HEK293 (cell line): ENCODE measurements around the gene TMEM186.

Experiments used
- CTCF ChIA-PET: fragments of 350-600 bp; formaldehyde crosslinking; extraction: SDS; loops from one replicate; lab custom pipeline; 2021; ENCODE audit warnings: antibody characterized with exemption; lab: Yijun Ruan, JAX
- POLR2A ChIA-PET: fragments of 300-600 bp; formaldehyde crosslinking; extraction: SDS; loops from one replicate; lab custom pipeline; 2020; ENCODE audit warnings: antibody characterized with exemption, inconsistent platforms; lab: Yijun Ruan, JAX
- H3K27ac ChIP-seq: fragments of 200-500 bp; sonication (Bioruptor generic); 2 replicates; pipeline ENCODE4 v1.5.1; 2014; ENCODE audit warnings: low read depth, low read length, control low read depth, inconsistent platforms; ENCODE audit errors: extremely low read depth
- H3K36me3 ChIP-seq, 2 experiments: fragments of 200-500 bp in 1 of 2; sonication (Bioruptor generic) in 1 of 2; 1 replicate in 1 of 2; 2 replicates in 1 of 2; pipeline ENCODE4 v1.5.1; 2014 to 2017; ENCODE audit warnings: inconsistent platforms in 2 of 2, low read length in 2 of 2; ENCODE audit not compliant: control insufficient read depth in 2 of 2, insufficient read depth in 1 of 2
- H3K4me1 ChIP-seq: fragments of 200-500 bp; sonication (Bioruptor generic); 2 replicates; pipeline ENCODE4 v1.5.1; 2014; ENCODE audit warnings: mild to moderate bottlenecking, low read length, inconsistent platforms; ENCODE audit not compliant: control insufficient read depth, insufficient read depth
- H3K4me3 ChIP-seq: 2 replicates; pipeline ENCODE4 v1.5.1; 2011; ENCODE audit warnings: low read depth, mild to moderate bottlenecking, control low read depth, low read length, moderate library complexity
- H3K9me3 ChIP-seq: fragments of 200-500 bp; sonication (Bioruptor generic); 2 replicates; pipeline ENCODE4 v1.5.1; 2014; ENCODE audit warnings: low read depth, low read length, inconsistent platforms; ENCODE audit not compliant: control insufficient read depth, insufficient read depth
- HIC1 ChIP-seq: fragments of 450-650 bp; formaldehyde crosslinking; IDR thresholded peaks from 2 replicates; pipeline ENCODE4 v1.5.1; 2016; ENCODE audit warnings: missing biosample characterization, missing genetic modification characterization
- IKZF3 ChIP-seq: fragments of 450-650 bp; IDR thresholded peaks from 2 replicates; pipeline ENCODE4 v1.5.0; 2018; ENCODE audit warnings: missing biosample characterization, mild to moderate bottlenecking, missing genetic modification characterization, moderate library complexity
- INSM2 ChIP-seq: fragments of 450-650 bp; formaldehyde crosslinking; IDR thresholded peaks from 2 replicates; pipeline ENCODE4 v1.5.1; 2016; ENCODE audit warnings: missing biosample characterization, missing genetic modification characterization
- KLF16 ChIP-seq: fragments of 450-650 bp; formaldehyde crosslinking; IDR thresholded peaks from 2 replicates; pipeline ENCODE4 v1.5.1; 2017; ENCODE audit warnings: missing biosample characterization, missing genetic modification characterization
- KLF7 ChIP-seq: fragments of 450-650 bp; formaldehyde crosslinking; IDR thresholded peaks from 2 replicates; pipeline ENCODE4 v1.5.1; 2016; ENCODE audit warnings: missing biosample characterization, missing genetic modification characterization, borderline replicate concordance
- MYNN ChIP-seq: fragments of 450-650 bp; formaldehyde crosslinking; IDR thresholded peaks from 2 replicates; pipeline ENCODE4 v1.5.1; 2016; ENCODE audit warnings: missing biosample characterization, missing genetic modification characterization, borderline replicate concordance
- MZF1 ChIP-seq: fragments of 450-650 bp; formaldehyde crosslinking; IDR thresholded peaks from 2 replicates; pipeline ENCODE4 v1.5.1; 2017; ENCODE audit warnings: missing biosample characterization, missing genetic modification characterization, borderline replicate concordance
- PBX3 ChIP-seq: sonication (generic); formaldehyde crosslinking; IDR thresholded peaks from 2 replicates; pipeline ENCODE4 v1.8.1; 2022; ENCODE audit warnings: mild to moderate bottlenecking, moderate library complexity, missing genetic modification reagents
- WT1 ChIP-seq: fragments of 450-650 bp; formaldehyde crosslinking; IDR thresholded peaks from 2 replicates; pipeline ENCODE4 v1.5.1; 2016; ENCODE audit warnings: missing biosample characterization, missing genetic modification characterization
- ZFHX2 ChIP-seq: fragments of 450-650 bp; formaldehyde crosslinking; conservative IDR thresholded peaks from 2 replicates; pipeline ENCODE4 v1.5.1; 2016; ENCODE audit warnings: missing biosample characterization, missing genetic modification characterization
- ZNF121 ChIP-seq: fragments of 450-650 bp; formaldehyde crosslinking; IDR thresholded peaks from 2 replicates; pipeline ENCODE4 v1.5.1; 2016; ENCODE audit warnings: missing biosample characterization, missing genetic modification characterization
- ZNF2 ChIP-seq: fragments of 450-650 bp; formaldehyde crosslinking; IDR thresholded peaks from 2 replicates; pipeline ENCODE4 v1.5.1; 2016; ENCODE audit warnings: missing biosample characterization, missing genetic modification characterization
- ZNF302 ChIP-seq: fragments of 450-650 bp; formaldehyde crosslinking; IDR thresholded peaks from 2 replicates; pipeline ENCODE4 v1.5.1; 2016; ENCODE audit warnings: missing biosample characterization, missing genetic modification characterization, low read depth
- ZNF596 ChIP-seq: fragments of 450-650 bp; IDR thresholded peaks from 2 replicates; pipeline ENCODE4 v1.5.0; 2018; ENCODE audit warnings: missing biosample characterization, mild to moderate bottlenecking, missing genetic modification characterization, moderate library complexity
- ZNF621 ChIP-seq: fragments of 450-650 bp; formaldehyde crosslinking; IDR thresholded peaks from 2 replicates; pipeline ENCODE4 v1.5.1; 2017; ENCODE audit warnings: missing biosample characterization, missing genetic modification characterization
- ZNF692 ChIP-seq: fragments of 450-650 bp; formaldehyde crosslinking; IDR thresholded peaks from 2 replicates; pipeline ENCODE4 v1.5.1; 2016; ENCODE audit warnings: missing biosample characterization, missing genetic modification characterization
- ZNF843 ChIP-seq: fragments of 450-650 bp; formaldehyde crosslinking; IDR thresholded peaks from 2 replicates; pipeline ENCODE4 v1.5.1; 2016; ENCODE audit warnings: missing biosample characterization, missing genetic modification characterization
- TF ChIP-seq, protein P1 (sequence below): fragments of 450-650 bp; formaldehyde crosslinking; IDR thresholded peaks from 2 replicates; pipeline ENCODE4 v1.5.1; 2016; ENCODE audit warnings: missing biosample characterization, missing genetic modification characterization
- TF ChIP-seq, protein P2 (sequence below): fragments of 450-650 bp; formaldehyde crosslinking; IDR thresholded peaks from 2 replicates; pipeline ENCODE4 v1.5.1; 2016; ENCODE audit warnings: missing biosample characterization, missing genetic modification characterization
- TF ChIP-seq, protein P3 (sequence below): fragments of 450-650 bp; IDR thresholded peaks from 2 replicates; pipeline ENCODE4 v1.5.1; 2018; ENCODE audit warnings: missing biosample characterization, mild to moderate bottlenecking, missing genetic modification characterization

TMEM186 gene

GRCh38 chr16:8831450-8831849 lies 34.0 kb upstream of the TMEM186 start:
- Histone ChIP-seq H3K27ac (no peak overlapping the region), H3K36me3 (peaks cover 0 to 39% of the 10 kb centered on the region in 2 experiments; a peak in 2 of 3 replicates)
- POLR2A ChIA-PET: no interaction called here

DNA sequence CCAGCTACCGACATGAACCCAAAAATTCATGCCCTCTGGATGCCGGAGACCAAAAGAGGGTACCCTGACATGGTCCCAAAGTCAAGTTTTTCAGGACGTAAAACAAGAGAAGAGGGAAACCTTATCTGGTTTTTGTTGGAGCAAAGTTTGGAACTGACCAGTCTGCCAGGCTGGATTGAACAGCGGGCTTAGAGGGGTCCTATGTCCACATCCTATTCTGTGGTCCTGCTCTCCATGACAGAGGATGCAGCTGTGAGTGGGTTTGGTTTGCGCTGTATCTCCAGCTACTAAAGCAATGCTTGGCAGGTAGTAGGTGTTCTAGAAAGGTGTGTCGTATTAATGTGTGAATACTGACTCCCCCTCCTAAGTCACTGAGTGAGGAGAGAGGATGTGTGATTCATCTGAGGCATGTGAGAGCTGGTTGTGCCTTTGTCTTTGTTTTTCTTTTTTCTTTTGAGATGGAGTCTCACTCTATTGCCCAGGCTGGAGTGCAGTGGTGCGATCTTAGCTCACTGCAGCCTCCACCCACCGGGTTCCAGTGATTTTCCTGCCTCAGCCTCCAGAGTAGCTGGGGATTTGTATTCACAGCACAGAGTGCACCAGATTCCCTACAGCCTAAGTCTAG lies 31.2 kb upstream of the TMEM186 start:
- CTCF ChIA-PET: interaction anchor here (0.6 to 0.7 kb wide), 3 partner anchors 33 to 143 kb away, joined by 3 to 7 read pairs (median 3); no protein-coding TSS in a partner anchor
- Histone ChIP-seq H3K27ac (no peak overlapping the region), H3K9me3 (no peaks in the 10 kb centered on the region), H3K4me3 (no peak overlapping the region), H3K36me3 (peaks cover 0 to 46% of the 10 kb centered on the region in 2 experiments; a peak in 2 of 3 replicates), H3K4me1 (no peaks in the 10 kb centered on the region)
- POLR2A ChIA-PET: no interaction called here
- TF ChIP-seq INSM2 (tag by site-specific recombination) (no peak), IKZF3 (no peak), ZNF2 (tag by site-specific recombination) (no peak), HIC1 (tag by site-specific recombination) (no peak), ZNF621 (tag by site-specific recombination) (no peak), KLF7 (tag by site-specific recombination) (no peak), ZNF596 (tag by site-specific recombination) (no peak), ZNF121 (no peak), MZF1 (tag by site-specific recombination) (no peak)
- TF ChIP-seq, protein P1, sequence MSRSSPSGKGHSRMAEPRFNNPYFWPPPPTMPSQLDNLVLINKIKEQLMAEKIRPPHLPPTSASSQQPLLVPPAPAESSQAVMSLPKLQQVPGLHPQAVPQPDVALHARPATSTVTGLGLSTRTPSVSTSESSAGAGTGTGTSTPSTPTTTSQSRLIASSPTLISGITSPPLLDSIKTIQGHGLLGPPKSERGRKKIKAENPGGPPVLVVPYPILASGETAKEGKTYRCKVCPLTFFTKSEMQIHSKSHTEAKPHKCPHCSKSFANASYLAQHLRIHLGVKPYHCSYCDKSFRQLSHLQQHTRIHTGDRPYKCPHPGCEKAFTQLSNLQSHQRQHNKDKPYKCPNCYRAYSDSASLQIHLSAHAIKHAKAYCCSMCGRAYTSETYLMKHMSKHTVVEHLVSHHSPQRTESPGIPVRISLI (tag by site-specific recombination): no peak

More at GRCh38 chr16:8831450-8831849, 34.0 kb upstream of the TMEM186 start:
- Histone ChIP-seq H3K4me3 (no peak overlapping the region), H3K4me1 (no peaks in the 10 kb centered on the region), H3K9me3 (no peaks in the 10 kb centered on the region)
- CTCF ChIA-PET: no interaction called here
- TF ChIP-seq WT1 (no peak), ZNF692 (tag by site-specific recombination) (no peak), KLF7 (tag by site-specific recombination) (no peak), ZNF596 (tag by site-specific recombination) (no peak), ZFHX2 (tag by site-specific recombination) (no peak), PBX3 (CRISPR knock-in tag) (no peak), MYNN (no peak), KLF16 (tag by site-specific recombination) (no peak), ZNF843 (tag by site-specific recombination) (no peak), ZNF302 (no peak)
- TF ChIP-seq, protein P2, sequence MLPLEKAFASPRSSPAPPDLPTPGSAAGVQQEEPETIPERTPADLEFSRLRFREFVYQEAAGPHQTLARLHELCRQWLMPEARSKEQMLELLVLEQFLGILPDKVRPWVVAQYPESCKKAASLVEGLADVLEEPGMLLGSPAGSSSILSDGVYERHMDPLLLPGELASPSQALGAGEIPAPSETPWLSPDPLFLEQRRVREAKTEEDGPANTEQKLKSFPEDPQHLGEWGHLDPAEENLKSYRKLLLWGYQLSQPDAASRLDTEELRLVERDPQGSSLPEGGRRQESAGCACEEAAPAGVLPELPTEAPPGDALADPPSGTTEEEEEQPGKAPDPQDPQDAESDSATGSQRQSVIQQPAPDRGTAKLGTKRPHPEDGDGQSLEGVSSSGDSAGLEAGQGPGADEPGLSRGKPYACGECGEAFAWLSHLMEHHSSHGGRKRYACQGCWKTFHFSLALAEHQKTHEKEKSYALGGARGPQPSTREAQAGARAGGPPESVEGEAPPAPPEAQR: no peak
- TF ChIP-seq, protein P3, sequence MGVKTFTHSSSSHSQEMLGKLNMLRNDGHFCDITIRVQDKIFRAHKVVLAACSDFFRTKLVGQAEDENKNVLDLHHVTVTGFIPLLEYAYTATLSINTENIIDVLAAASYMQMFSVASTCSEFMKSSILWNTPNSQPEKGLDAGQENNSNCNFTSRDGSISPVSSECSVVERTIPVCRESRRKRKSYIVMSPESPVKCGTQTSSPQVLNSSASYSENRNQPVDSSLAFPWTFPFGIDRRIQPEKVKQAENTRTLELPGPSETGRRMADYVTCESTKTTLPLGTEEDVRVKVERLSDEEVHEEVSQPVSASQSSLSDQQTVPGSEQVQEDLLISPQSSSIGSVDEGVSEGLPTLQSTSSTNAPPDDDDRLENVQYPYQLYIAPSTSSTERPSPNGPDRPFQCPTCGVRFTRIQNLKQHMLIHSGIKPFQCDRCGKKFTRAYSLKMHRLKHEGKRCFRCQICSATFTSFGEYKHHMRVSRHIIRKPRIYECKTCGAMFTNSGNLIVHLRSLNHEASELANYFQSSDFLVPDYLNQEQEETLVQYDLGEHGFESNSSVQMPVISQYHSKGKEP (tag by site-specific recombination): no peak
